ENCODE data around the gene ARG2.
A peak's percentile ranks its signal among the peaks of the same experiment; 100 is the strongest.

The ARG2 gene

GRCh38 chr14:67641480-67641879 is 21.8 kb downstream of the ARG2 start:
- no peak for DNase-seq

- DNase-seq: no peak
Measured at GRCh38 chr14:67641902-67642749, 22.4 kb downstream of the ARG2 start.

- no peak for DNase-seq
Measured at GRCh38 chr14:67643713-67644112, 24.0 kb downstream of the ARG2 start.

- no peak for DNase-seq
Measured at GRCh38 chr14:67644428-67644827, 24.7 kb downstream of the ARG2 start.

- no peak for DNase-seq
Measured at GRCh38 chr14:67645414-67645813, 25.7 kb downstream of the ARG2 start.

- DNase-seq: no peak
Measured at GRCh38 chr14:67646131-67646530, 26.4 kb downstream of the ARG2 start.

- DNase-seq: no peak
Measured at GRCh38 chr14:67650151-67650550, 30.4 kb downstream of the ARG2 start.

- DNase-seq: no peak
Measured at GRCh38 chr14:67650694-67651093, 31.0 kb downstream of the ARG2 start.

- DNase-seq: no peak
Measured at GRCh38 chr14:67652189-67652588, 32.5 kb downstream of the ARG2 start.

GRCh38 chr14:67653651-67654280 is 34.0 kb downstream of the ARG2 start:
- DNase-seq: no peak

- no peak for DNase-seq
Measured at GRCh38 chr14:67663633-67664032, 43.9 kb downstream of the ARG2 start.

- no peak for DNase-seq
Measured at GRCh38 chr14:67665868-67666267, 46.1 kb downstream of the ARG2 start.

- DNase-seq: peak; percentile 4
Measured at GRCh38 chr14:67666750-67667449, 47.2 kb downstream of the ARG2 start.

GRCh38 chr14:67668559-67668958 is 48.8 kb downstream of the ARG2 start:
- DNase-seq: peak; percentile 0

- DNase-seq: no peak
Measured at GRCh38 chr14:67673451-67673850, 53.7 kb downstream of the ARG2 start.

GRCh38 chr14:67674139-67674479 is 54.4 kb downstream of the ARG2 start:
- DNase-seq: peak; percentile 68

- DNase-seq: peak; percentile 73
Measured at GRCh38 chr14:67674480-67675218, 54.9 kb downstream of the ARG2 start, which contains the start of gene VTI1B. TSS of gene VTI1B (minus strand) at chr14:67674632. CDS start at chr14:67674489, 143 bp downstream.

- no peak for DNase-seq
Measured at GRCh38 chr14:67675219-67675582, 55.5 kb downstream of the ARG2 start.

- no peak for DNase-seq
Measured at GRCh38 chr14:67679006-67679405, 59.3 kb downstream of the ARG2 start.

- DNase-seq: no peak
Measured at GRCh38 chr14:67680121-67680602, 60.4 kb downstream of the ARG2 start.

- DNase-seq: no peak
Measured at GRCh38 chr14:67680941-67681340, 61.2 kb downstream of the ARG2 start.

GRCh38 chr14:67683842-67684241 is 64.1 kb downstream of the ARG2 start:
- no peak for DNase-seq

- no peak for DNase-seq
Measured at GRCh38 chr14:67690011-67690410, 70.3 kb downstream of the ARG2 start.

Measured in NCI-H146 (cell line).